LNCAP (cell line): ENCODE data around the gene NAA38.

Source experiments
- TF ChIP-seq, protein P1 (sequence below): fragments of 450-650 bp; IDR thresholded peaks from 2 replicates; pipeline ENCODE4 v1.5.1; 2017; ENCODE audit warnings: mild to moderate bottlenecking

The NAA38 gene

DNA sequence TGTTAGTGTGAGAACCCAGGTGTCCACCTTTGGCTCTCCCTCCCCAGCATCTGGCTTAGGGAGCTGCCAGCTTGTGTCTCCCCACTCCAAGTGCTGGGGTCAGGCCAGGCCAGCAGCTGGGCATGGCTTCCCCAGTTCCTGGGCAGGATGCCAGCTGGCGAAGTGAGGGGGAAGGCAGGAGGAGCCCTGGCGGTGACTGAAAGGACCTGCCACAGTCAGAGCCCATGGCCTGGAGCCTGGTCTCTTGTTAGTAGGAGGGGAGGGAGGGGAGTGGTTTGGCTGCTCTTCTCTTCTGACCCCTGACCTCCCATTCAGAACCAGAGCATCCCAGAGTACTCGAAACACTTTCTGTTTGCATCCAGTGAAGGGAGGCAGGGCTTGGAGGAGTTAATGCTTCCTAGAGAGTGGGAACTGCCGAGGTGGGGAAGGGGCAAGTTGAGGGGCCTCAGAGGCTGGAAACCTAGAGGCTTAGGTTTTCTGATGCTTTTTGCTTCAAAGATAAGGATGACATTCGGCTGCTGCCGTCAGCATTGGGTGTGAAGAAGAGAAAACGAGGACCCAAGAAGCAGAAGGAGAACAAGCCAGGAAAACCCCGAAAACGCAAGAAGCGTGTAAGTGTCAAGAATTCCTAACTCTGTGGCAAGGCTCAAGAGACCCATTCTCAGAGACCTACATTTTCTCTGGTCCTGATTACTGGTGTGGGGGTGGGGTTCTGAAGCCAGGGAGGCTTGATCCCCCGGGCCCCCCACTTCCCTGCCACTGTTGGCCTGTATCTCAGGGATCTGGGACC lies 32.0 kb upstream of the NAA38 start:
- TF ChIP-seq, protein P1, sequence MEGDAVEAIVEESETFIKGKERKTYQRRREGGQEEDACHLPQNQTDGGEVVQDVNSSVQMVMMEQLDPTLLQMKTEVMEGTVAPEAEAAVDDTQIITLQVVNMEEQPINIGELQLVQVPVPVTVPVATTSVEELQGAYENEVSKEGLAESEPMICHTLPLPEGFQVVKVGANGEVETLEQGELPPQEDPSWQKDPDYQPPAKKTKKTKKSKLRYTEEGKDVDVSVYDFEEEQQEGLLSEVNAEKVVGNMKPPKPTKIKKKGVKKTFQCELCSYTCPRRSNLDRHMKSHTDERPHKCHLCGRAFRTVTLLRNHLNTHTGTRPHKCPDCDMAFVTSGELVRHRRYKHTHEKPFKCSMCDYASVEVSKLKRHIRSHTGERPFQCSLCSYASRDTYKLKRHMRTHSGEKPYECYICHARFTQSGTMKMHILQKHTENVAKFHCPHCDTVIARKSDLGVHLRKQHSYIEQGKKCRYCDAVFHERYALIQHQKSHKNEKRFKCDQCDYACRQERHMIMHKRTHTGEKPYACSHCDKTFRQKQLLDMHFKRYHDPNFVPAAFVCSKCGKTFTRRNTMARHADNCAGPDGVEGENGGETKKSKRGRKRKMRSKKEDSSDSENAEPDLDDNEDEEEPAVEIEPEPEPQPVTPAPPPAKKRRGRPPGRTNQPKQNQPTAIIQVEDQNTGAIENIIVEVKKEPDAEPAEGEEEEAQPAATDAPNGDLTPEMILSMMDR, result no peak

DNA sequence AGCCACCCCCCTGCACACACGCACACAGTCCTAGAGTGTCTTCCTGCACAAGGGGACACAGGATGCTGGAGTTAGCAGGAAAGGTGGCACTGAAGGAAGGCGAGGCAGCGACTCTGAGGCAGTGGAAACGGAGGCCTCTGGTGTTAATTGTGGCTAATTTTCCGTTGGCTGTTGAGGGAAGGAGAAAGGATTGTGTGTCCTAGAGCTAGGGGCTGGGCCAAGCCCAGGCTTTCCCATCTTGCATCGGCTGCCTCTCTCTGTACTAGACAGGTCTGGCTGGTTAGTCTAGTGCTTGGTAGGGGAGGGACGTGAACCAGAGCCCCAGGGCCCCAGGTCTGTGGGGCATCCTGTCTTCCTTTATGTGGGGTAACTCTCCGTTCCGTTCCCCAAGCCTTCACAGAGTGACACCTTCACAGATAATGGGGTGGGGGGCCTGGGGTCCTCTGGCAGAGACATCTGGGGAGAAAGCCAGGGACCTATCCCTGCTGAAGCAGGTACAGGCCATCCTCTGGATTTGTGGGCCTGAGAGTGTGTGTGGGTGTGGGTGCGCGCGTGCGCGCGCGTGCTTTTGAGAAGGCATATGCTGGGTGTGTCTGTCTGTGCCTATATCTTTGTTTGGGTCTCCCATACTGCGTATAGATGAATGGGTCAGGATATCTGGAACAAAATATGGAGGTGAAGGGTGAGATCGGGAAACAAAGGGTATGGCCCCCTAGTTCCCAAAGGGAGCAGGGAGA lies 31.0 kb upstream of the NAA38 start, which contains the start of gene CHD3:
CHD3 (plus strand) TSS at position 606 of the 737 bp plus-strand sequence. CDS start 212 bp downstream, outside the sequence.
- TF ChIP-seq, protein P1, result no peak

DNA sequence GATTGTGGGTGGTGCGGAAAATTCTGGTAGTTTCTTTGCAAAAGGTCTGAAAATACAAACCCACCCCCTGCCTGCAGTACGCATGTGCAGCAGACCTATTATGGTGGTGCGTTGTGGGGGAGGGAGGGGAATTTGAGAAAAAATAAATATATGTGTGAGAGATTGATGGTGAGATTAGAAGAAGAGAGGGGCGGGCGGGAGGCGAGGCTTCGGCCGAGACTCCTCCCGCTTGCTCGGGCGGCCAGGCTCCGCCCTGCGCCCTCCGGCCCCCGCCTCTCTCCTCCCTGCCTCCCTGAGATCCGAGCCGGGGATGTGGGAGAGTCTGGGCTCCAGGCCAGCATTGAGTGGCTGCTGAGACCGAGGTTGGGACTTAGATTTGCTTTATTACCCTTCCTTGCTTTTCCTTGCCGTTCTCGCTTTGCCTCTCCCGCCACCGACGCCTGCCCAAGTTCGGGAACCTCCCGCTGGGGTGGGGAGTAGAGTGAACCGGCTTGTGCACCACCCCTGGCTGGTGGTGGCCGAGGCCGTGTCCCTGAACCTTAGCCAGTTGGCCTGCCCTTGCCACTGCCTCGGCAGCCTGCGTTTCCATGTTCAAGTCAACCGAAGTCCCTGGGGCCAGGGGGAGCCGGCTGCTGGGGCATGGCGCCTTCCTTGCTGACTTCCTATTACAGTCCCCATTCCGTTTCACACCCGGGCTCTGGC lies 30.3 kb upstream of the NAA38 start:
- TF ChIP-seq, protein P1, result no peak

DNA sequence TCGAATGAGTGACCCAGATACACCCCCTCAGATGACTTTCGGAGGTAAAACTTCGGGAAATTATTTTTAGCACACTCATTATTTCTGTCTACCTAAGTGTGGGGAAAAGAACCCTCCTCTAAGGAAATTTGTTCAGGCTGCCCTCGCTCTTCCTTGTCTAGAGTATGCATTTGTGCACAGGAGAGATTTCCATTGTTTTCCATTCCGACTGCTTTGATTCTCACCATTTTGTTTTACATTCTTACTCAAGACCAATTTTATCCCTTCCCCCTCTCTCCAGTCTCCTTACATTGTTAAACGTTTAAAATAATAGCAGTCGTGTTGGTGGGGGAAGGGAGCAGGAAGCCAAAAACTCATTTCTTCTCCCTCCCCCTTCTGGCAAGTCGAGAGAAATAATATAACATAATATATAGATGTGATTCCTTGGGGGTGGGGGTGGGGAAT lies 29.7 kb upstream of the NAA38 start:
- TF ChIP-seq, protein P1, result no peak; the same call in 1 of the 2 replicates

DNA sequence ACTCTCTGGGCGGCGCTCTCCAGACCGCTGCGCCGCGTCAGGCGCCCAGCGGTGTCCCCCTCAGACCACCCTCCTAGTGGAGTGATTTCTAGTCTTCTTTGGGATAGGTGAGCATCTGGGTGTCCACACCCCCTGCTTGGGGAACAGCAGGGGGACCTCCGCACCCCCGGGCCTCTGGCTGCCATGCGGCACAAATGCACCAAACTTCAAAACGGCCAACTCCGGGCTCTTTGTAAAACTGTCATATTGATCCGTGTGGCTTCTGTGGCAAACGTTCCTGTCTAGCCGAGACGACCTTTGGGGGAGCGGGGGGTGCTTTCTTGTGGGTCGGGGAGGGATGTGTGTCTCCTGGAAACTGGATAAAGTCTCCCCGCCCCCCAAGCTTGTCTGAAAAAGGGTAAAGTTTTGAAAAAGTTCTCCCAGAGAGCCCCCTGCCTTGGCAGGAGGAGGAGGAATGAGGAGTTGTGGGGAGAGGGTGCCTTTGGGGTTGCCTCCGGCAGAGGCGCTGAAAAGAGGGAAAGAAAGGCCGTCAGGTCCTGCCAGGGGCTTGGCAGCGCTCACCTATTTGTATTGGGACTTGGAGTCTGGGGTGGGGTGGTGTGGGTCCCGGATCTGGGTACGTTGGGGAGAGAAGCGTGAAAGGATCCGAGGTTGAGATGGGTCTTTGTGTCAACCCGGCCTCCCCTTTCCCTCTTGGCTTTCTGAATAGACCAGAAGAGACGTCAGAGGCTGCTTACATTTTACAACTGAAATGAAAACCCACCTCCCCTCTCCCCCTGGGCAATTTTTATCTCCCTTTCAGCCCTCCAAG lies 29.1 kb upstream of the NAA38 start:
- TF ChIP-seq, protein P1, result no peak; the same call in 1 of the 2 replicates

DNA sequence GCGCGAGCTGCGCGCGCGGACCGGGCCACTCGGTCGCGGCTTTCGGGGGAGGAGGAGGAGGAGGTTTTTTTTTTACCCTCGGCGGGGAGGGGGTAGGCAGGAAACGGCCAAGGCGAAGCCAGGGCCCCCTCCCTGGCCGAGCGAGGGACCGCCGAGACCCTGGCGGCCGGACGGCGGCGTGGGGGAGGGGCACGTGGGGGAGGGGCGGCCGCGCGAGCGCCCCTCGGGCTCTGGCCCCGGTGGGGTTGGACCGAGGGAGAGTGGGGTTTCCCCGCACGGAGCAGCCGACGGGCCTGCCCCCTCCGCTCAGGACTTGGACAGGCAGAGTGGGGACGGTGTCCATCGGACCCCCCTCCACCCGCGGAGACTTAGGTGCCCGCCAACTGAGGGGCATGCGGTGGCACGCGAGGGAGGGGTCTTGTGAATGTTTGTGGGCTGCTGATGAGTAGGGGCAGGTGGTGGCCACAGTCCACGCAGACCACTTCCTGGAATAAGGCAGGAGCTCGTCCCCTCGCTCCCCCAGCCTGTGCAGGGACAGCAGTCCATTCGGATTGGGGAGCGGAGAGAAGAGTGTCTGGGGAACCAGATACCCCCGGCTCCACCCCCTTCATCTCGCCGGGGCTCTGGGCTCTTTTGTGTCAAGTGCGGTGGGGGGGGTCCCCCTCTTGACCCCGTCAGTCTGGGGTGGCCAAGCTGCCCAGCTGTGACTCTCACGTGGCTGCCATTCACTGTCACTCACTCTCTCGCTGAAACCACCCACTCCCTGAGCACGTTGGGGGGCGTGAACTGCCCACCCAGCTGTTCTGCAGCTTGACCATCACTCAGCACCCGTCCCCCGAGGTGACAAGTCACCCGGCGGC lies 28.2 kb upstream of the NAA38 start:
- TF ChIP-seq, protein P1, result no peak
